Stimulated activated CD8-positive, alpha-beta memory T cell treated with anti-CD3 and anti-CD28 coated beads, Interleukin-2, amount 100 ng/mL, for 48 hours (primary cell): ENCODE data around the gene AP3B1.
"Not testable (repeated sequence)": the region's sequence is repeated elsewhere in the genome, so short reads cannot be mapped to it uniquely, and the experiment has no call there.

Source experiments
- DNase-seq, 2 donors: peaks; one replicate each; pipeline ENCODE4 v3.0.0-alpha.2; 2020; ENCODE audit warnings: low read depth in 2 of 2

Gene AP3B1

GRCh38 chr5:78065663-78066062 lies 228.8 kb downstream of the AP3B1 start:
- DNase-seq, result no peak

GRCh38 chr5:78064941-78065472 lies 229.5 kb downstream of the AP3B1 start:
- no peak for DNase-seq

GRCh38 chr5:78063495-78063894 lies 231.0 kb downstream of the AP3B1 start:
- no peak for DNase-seq

GRCh38 chr5:78062645-78063044 lies 231.9 kb downstream of the AP3B1 start:
- no peak for DNase-seq

GRCh38 chr5:78060421-78060820 lies 234.1 kb downstream of the AP3B1 start:
- DNase-seq, result no peak

GRCh38 chr5:78058625-78059024 lies 235.9 kb downstream of the AP3B1 start:
- DNase-seq, result no peak

- DNase-seq, result no peak
Observed at GRCh38 chr5:78056901-78057514, 237.5 kb downstream of the AP3B1 start.

GRCh38 chr5:78056053-78056452 lies 238.4 kb downstream of the AP3B1 start:
- DNase-seq, result no peak

- no peak for DNase-seq
Observed at GRCh38 chr5:78050888-78051287, 243.6 kb downstream of the AP3B1 start.

GRCh38 chr5:78046823-78047222 lies 247.7 kb downstream of the AP3B1 start:
- DNase-seq, result not testable (repeated sequence)

- DNase-seq, result no peak
Observed at GRCh38 chr5:78046006-78046405, 248.5 kb downstream of the AP3B1 start.

GRCh38 chr5:78041805-78042204 lies 252.7 kb downstream of the AP3B1 start:
- DNase-seq, result no peak

- no peak for DNase-seq
Observed at GRCh38 chr5:78025540-78025939, 269.0 kb downstream of the AP3B1 start.

GRCh38 chr5:78019744-78020143 lies 274.8 kb downstream of the AP3B1 start:
- no peak for DNase-seq

- DNase-seq, result no peak
Observed at GRCh38 chr5:78016863-78017529, 277.5 kb downstream of the AP3B1 start.

GRCh38 chr5:78009937-78010527 lies 284.5 kb downstream of the AP3B1 start:
- no peak for DNase-seq

GRCh38 chr5:78008356-78008967 lies 286.0 kb downstream of the AP3B1 start:
- DNase-seq, result no peak

- no peak for DNase-seq
Observed at GRCh38 chr5:78007233-78007632, 287.3 kb downstream of the AP3B1 start.

- no peak for DNase-seq
Observed at GRCh38 chr5:78006449-78006848, 288.0 kb downstream of the AP3B1 start.

GRCh38 chr5:78005021-78005785 lies 289.3 kb downstream of the AP3B1 start:
- no peak for DNase-seq

- no peak for DNase-seq
Observed at GRCh38 chr5:78004559-78004958, 289.9 kb downstream of the AP3B1 start.

GRCh38 chr5:78003919-78004318 lies 290.6 kb downstream of the AP3B1 start:
- no peak for DNase-seq
